ENCODE measurements around the gene NAALADL1. TPM values are rescaled to one million over a fixed set of nuclear protein-coding genes. Genes with fewer than 3 reads are reported as not detected.

The NAALADL1 gene
- total and polyA plus RNA-seq, 2 donors: 5.1 to 9.0 TPM

DNA sequence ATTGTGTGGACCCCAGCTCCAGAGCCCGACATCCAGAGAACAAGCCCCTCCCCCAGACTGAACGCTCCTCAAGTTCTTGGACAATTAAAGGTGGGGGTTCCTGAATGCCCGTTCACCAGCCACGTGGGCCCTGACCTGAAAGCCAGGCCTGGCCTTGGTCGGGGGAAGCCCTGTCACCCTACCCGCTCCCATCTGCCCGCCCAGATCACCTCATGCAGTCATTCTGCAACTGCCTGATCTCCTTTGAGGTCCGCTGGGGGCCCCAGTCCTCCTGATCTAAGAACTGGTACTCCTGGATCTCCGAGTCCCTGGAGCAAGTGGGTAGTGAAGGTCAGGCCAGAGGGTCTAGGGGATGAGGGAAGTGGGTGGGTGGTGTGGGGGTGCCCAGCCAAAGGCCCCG lies 9.1 kb upstream of the NAALADL1 start:
- 97% methylated on average over 10 of the region's 10 CpGs for WGBS
- Histone ChIP-seq H3K4me3 (ENCODE audit: low read length in 2 of 2) (no peak overlapping the region), H3K36me3 (ENCODE audit: control insufficient read depth in 2 of 2, insufficient read depth in 2 of 2, low read length in 1 of 2) (no peaks in the 10 kb centered on the region), H3K4me1 (ENCODE audit: control insufficient read depth in 2 of 2, insufficient read depth in 2 of 2, low read length in 2 of 2) (peaks cover 0 to 2% of the 10 kb centered on the region in 2 donors), H3K9me3 (ENCODE audit: control insufficient read depth in 2 of 2, insufficient read depth in 1 of 2, low read length in 1 of 2) (no peaks in the 10 kb centered on the region), H3K27me3 (ENCODE audit: control insufficient read depth in 2 of 2, insufficient read depth in 1 of 2, low read length in 1 of 2) (no peaks in the 10 kb centered on the region), H3K27ac (ENCODE audit: low read depth in 1 of 2, low read length in 1 of 2) (no peak overlapping the region)
- DNase-seq (ENCODE audit: low read depth in 6 of 9, low spot score in 9 of 9): no peak

DNA sequence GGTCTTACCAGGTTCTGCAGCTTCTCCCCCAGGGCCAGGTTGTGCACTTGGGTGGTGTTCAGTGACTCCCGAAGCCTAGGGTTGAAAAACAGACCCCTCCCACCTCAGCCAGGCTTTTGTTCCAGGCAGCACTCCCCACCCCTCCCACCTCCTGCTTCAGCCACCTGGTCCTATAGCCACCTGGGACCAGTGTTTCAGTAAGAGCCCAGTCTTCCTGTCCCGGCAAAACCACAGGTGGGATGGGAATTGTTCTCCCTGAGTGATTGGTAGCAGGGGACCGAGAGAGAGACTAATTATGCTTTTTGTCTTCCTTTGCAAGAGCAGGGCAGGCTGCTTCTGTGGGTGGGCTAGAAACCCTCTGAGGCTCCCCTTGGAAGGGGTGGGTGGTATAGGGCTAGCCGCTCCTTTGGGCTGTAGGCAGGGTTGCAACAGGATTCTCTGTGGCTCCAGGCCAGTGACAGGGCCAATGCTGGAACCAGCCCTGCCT lies 8.5 kb upstream of the NAALADL1 start:
- no peak for DNase-seq (ENCODE audit: low read depth in 6 of 9, low spot score in 9 of 9)
- H3K4me3 ChIP-seq (ENCODE audit: low read length in 2 of 2): no peak overlapping the region
- H3K9me3 ChIP-seq (ENCODE audit: control insufficient read depth in 2 of 2, insufficient read depth in 1 of 2, low read length in 1 of 2): no peaks in the 10 kb centered on the region
- H3K4me1 ChIP-seq (ENCODE audit: control insufficient read depth in 2 of 2, insufficient read depth in 2 of 2, low read length in 2 of 2): peaks cover 0 to 2% of the 10 kb centered on the region in 2 donors
- no peaks in the 10 kb centered on the region for H3K36me3 ChIP-seq (ENCODE audit: control insufficient read depth in 2 of 2, insufficient read depth in 2 of 2, low read length in 1 of 2)
- 93% methylated on average over 4 of the region's 4 CpGs for WGBS
- no peaks in the 10 kb centered on the region for H3K27me3 ChIP-seq (ENCODE audit: control insufficient read depth in 2 of 2, insufficient read depth in 1 of 2, low read length in 1 of 2)
- H3K27ac ChIP-seq (ENCODE audit: low read depth in 1 of 2, low read length in 1 of 2): no peak overlapping the region

DNA sequence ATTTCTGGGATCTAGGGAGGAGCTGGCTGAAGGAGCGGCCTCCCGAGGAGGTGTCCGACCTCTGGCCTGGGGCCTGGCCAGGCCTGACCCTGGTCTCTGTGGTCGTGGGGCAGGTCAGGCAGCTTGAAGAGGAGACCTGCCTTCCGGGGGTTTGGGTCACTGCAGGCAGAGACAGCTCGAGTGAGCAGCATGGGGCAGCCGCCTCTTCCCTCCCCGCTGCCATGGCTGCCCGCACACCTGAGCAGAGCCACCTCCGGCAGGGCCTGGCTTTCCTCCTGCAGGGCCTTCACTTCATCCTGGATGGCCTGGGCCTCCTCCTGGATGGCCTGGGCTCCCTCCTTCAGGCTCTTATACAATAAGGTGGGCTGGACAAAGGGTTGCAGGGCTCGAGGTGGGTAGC lies 8.0 kb upstream of the NAALADL1 start:
- Histone ChIP-seq H3K27ac (ENCODE audit: low read depth in 1 of 2, low read length in 1 of 2) (no peak overlapping the region), H3K36me3 (ENCODE audit: control insufficient read depth in 2 of 2, insufficient read depth in 2 of 2, low read length in 1 of 2) (no peaks in the 10 kb centered on the region), H3K4me1 (ENCODE audit: control insufficient read depth in 2 of 2, insufficient read depth in 2 of 2, low read length in 2 of 2) (peaks cover 0 to 2% of the 10 kb centered on the region in 2 donors), H3K4me3 (ENCODE audit: low read length in 2 of 2) (no peak overlapping the region), H3K9me3 (ENCODE audit: control insufficient read depth in 2 of 2, insufficient read depth in 1 of 2, low read length in 1 of 2) (no peaks in the 10 kb centered on the region), H3K27me3 (ENCODE audit: control insufficient read depth in 2 of 2, insufficient read depth in 1 of 2, low read length in 1 of 2) (no peaks in the 10 kb centered on the region)
- 95% methylated on average over 11 of the region's 11 CpGs for WGBS
- no peak for DNase-seq (ENCODE audit: low read depth in 6 of 9, low spot score in 9 of 9)

DNA sequence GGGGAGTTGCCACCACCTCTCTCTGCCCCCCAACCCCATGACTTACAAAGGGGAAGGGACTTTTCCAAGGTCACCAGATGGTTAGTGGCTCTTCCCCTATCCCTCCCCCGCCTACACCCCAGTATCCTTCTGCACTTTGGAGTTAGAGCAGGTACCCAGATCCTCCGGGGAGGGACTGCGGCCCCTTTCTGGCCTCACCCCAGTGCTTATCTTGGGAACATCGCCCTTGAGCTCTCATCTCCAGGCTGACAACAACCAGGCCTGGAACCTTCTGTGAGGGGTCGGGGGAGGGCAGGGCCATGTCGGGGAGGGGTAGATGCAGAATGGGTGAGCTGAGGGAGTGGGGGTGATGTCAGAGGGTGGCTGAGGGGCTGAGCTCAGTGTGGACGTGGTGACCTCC lies 7.5 kb upstream of the NAALADL1 start:
- no peak overlapping the region for H3K4me3 ChIP-seq (ENCODE audit: low read length in 2 of 2)
- H3K9me3 ChIP-seq (ENCODE audit: control insufficient read depth in 2 of 2, insufficient read depth in 1 of 2, low read length in 1 of 2): no peaks in the 10 kb centered on the region
- H3K27ac ChIP-seq (ENCODE audit: low read depth in 1 of 2, low read length in 1 of 2): no peak overlapping the region
- no peaks in the 10 kb centered on the region for H3K27me3 ChIP-seq (ENCODE audit: control insufficient read depth in 2 of 2, insufficient read depth in 1 of 2, low read length in 1 of 2)
- no peaks in the 10 kb centered on the region for H3K36me3 ChIP-seq (ENCODE audit: control insufficient read depth in 2 of 2, insufficient read depth in 2 of 2, low read length in 1 of 2)
- H3K4me1 ChIP-seq (ENCODE audit: control insufficient read depth in 2 of 2, insufficient read depth in 2 of 2, low read length in 2 of 2): peaks cover 0 to 5% of the 10 kb centered on the region in 2 donors
- no peak for DNase-seq (ENCODE audit: low read depth in 6 of 9, low spot score in 9 of 9)
- 98% methylated on average over 7 of the region's 7 CpGs for WGBS

DNA sequence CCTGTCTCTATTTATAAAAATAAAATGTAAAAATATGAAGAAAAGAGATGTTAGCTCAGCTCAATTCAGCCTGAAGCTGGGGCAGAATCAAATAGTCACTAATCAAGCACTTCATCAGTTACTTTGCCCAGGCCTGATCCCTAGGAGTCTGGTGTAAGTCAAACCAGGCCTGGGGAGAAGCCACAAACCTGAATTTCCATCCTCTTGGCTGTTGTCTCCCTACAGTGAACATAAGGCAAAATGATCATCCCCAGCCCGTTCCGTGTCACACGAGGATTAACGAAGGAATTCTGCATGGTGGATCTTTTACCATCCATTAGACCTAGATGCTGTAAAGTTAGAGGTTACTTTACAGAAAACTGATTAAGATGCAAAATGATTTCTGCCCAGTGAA lies 6.5 kb upstream of the NAALADL1 start:
- no peaks in the 10 kb centered on the region for H3K36me3 ChIP-seq (ENCODE audit: control insufficient read depth in 2 of 2, insufficient read depth in 2 of 2, low read length in 1 of 2)
- H3K9me3 ChIP-seq (ENCODE audit: control insufficient read depth in 2 of 2, insufficient read depth in 1 of 2, low read length in 1 of 2): no peaks in the 10 kb centered on the region
- 96% methylated on average over 4 of the region's 4 CpGs for WGBS
- no peaks in the 10 kb centered on the region for H3K27me3 ChIP-seq (ENCODE audit: control insufficient read depth in 2 of 2, insufficient read depth in 1 of 2, low read length in 1 of 2)
- H3K4me3 ChIP-seq (ENCODE audit: low read length in 2 of 2): no peak overlapping the region
- H3K4me1 ChIP-seq (ENCODE audit: control insufficient read depth in 2 of 2, insufficient read depth in 2 of 2, low read length in 2 of 2): peaks cover 0 to 14% of the 10 kb centered on the region in 2 donors
- no peak overlapping the region for H3K27ac ChIP-seq (ENCODE audit: low read depth in 1 of 2, low read length in 1 of 2)
- DNase-seq (ENCODE audit: low read depth in 6 of 9, low spot score in 9 of 9): no peak

DNA sequence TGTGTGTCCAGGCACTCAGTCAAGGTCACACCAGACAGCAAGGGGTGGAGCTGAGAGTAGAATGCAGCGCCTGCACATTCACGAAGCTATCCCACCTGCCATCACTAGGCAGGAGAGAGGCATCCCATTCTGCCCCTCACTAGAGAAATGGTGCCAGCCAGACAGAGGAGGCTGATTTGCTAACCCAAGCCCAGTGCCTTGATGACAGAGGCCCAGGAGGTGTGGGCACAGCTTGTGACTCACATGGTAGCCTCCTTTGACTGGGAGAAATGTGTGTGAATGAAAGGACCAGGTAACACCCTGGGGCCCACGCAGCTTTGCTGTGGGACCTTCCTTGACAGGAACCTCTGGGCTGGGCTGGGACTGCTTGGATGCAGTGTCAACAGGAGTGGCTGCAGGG lies 5.2 kb upstream of the NAALADL1 start:
- Histone ChIP-seq H3K36me3 (ENCODE audit: control insufficient read depth in 2 of 2, insufficient read depth in 2 of 2, low read length in 1 of 2) (no peaks in the 10 kb centered on the region), H3K4me3 (ENCODE audit: low read length in 2 of 2) (no peak overlapping the region), H3K9me3 (ENCODE audit: control insufficient read depth in 2 of 2, insufficient read depth in 1 of 2, low read length in 1 of 2) (no peaks in the 10 kb centered on the region), H3K27ac (ENCODE audit: low read depth in 1 of 2, low read length in 1 of 2) (no peak overlapping the region), H3K27me3 (ENCODE audit: control insufficient read depth in 2 of 2, insufficient read depth in 1 of 2, low read length in 1 of 2) (no peaks in the 10 kb centered on the region), H3K4me1 (ENCODE audit: control insufficient read depth in 2 of 2, insufficient read depth in 2 of 2, low read length in 2 of 2) (peaks cover 0 to 14% of the 10 kb centered on the region in 2 donors)
- 97% methylated on average over 3 of the region's 3 CpGs for WGBS
- DNase-seq (ENCODE audit: low read depth in 6 of 9, low spot score in 9 of 9): no peak

DNA sequence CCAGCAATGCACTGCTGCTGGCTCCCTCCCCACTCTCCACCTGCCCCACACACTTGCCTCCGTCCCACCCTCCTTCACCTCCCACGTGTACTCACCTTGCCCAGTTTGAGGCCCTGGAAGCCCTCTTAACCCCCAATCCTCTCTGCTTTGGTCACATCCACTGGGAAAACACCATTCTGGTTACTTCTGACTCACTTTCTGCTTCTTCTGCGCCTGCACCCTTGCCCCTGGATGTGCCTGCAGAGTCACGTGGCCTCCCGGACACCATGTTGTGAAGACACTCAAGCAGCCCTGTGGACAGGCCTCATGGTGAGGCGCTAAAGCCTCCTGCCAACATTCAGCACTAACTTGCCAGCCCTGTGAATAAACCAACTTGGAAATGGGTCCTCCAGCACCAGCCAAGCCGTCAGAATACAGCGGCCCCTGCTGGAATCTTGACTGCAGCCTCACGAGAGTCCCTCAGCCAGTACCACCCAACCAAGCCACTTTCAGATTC lies 2.6 kb upstream of the NAALADL1 start:
- Histone ChIP-seq H3K27ac (ENCODE audit: low read depth in 1 of 2, low read length in 1 of 2) (no peak overlapping the region), H3K27me3 (ENCODE audit: control insufficient read depth in 2 of 2, insufficient read depth in 1 of 2, low read length in 1 of 2) (no peaks in the 10 kb centered on the region), H3K4me1 (ENCODE audit: control insufficient read depth in 2 of 2, insufficient read depth in 2 of 2, low read length in 2 of 2) (peaks cover 0 to 12% of the 10 kb centered on the region in 2 donors), H3K36me3 (ENCODE audit: control insufficient read depth in 2 of 2, insufficient read depth in 2 of 2, low read length in 1 of 2) (no peaks in the 10 kb centered on the region), H3K4me3 (ENCODE audit: low read length in 2 of 2) (no peak overlapping the region), H3K9me3 (ENCODE audit: control insufficient read depth in 2 of 2, insufficient read depth in 1 of 2, low read length in 1 of 2) (no peaks in the 10 kb centered on the region)
- WGBS: 93% methylated on average over 9 of the region's 9 CpGs
- DNase-seq (ENCODE audit: low read depth in 6 of 9, low spot score in 9 of 9): peak in 1 of 9 donors; percentile 37

DNA sequence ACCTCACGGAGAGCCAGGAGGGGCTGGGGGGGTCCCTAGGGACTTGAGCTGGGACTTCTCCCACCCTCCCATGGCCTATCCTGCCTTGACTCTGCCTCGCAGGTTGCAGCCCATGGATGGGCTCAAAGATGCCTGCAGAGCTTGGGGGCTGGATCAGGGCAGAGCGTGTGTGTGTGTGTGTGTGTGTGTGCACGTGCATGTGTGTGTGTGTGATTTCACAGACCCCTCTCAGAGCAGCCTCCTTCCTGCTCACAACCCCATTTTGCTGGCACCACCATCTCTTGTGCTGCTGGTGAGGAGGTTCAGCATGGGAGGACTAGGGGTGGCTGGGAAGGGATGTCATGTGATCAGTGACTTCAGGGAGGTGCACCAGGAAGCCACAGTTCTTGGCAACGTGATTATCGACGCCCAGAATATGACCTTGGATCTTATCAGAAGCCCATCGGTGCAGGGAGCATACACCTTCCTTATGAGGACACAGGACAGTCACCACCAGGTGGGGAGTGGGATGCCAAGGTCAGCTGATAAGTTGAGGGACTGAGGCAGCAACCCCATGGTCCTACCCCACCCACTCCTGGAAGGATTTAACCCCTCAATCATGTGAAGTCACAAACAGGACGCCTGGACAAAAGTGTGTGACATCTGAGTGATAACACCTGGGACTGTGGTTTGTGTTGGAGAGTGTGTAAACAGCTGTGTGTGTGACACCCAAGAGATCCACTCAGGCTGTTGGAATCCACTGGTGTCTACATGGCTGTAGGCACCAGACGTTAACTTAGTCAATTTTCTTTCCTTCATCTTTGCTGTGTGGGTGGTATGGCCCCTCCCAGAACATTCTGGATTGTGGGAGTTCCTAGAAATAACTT lies 1.8 kb upstream of the NAALADL1 start:
- Histone ChIP-seq H3K4me1 (ENCODE audit: control insufficient read depth in 2 of 2, insufficient read depth in 2 of 2, low read length in 2 of 2) (peaks cover 0 to 12% of the 10 kb centered on the region in 2 donors), H3K27ac (ENCODE audit: low read depth in 1 of 2, low read length in 1 of 2) (no peak overlapping the region), H3K27me3 (ENCODE audit: control insufficient read depth in 2 of 2, insufficient read depth in 1 of 2, low read length in 1 of 2) (no peaks in the 10 kb centered on the region), H3K9me3 (ENCODE audit: control insufficient read depth in 2 of 2, insufficient read depth in 1 of 2, low read length in 1 of 2) (no peaks in the 10 kb centered on the region), H3K36me3 (ENCODE audit: control insufficient read depth in 2 of 2, insufficient read depth in 2 of 2, low read length in 1 of 2) (no peaks in the 10 kb centered on the region), H3K4me3 (ENCODE audit: low read length in 2 of 2) (no peak overlapping the region)
- 70% methylated on average over 10 of the region's 10 CpGs for WGBS
- peak in 1 of 9 donors; percentile 7 for DNase-seq (ENCODE audit: low read depth in 6 of 9, low spot score in 9 of 9)

DNA sequence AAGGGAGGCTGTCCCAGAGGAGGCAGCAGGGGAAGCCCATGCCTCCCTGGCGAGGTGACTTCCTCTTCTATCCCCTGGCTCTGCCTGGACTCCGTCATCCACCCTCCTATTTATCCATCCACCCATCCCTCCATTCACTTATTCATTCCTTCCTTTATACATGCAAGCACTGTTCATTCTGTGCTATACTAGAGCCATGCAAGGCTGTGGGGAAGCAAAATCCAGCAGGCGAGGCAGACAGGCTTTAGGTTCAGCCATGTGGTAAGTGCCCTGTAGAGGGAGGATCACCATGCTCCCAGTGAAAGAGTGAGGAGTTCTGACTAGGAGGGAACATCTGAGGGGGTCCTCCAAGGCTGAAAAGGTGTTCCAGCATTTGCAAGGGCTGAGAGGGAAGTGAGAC lies 1.2 kb upstream of the NAALADL1 start:
- Histone ChIP-seq H3K27me3 (ENCODE audit: control insufficient read depth in 2 of 2, insufficient read depth in 1 of 2, low read length in 1 of 2) (no peaks in the 10 kb centered on the region), H3K36me3 (ENCODE audit: control insufficient read depth in 2 of 2, insufficient read depth in 2 of 2, low read length in 1 of 2) (no peaks in the 10 kb centered on the region), H3K9me3 (ENCODE audit: control insufficient read depth in 2 of 2, insufficient read depth in 1 of 2, low read length in 1 of 2) (no peaks in the 10 kb centered on the region), H3K4me3 (ENCODE audit: low read length in 2 of 2) (no peak overlapping the region), H3K4me1 (ENCODE audit: control insufficient read depth in 2 of 2, insufficient read depth in 2 of 2, low read length in 2 of 2) (peaks cover 0 to 15% of the 10 kb centered on the region in 2 donors), H3K27ac (ENCODE audit: low read depth in 1 of 2, low read length in 1 of 2) (no peak overlapping the region)
- WGBS: 79% methylated on average over 3 of the region's 3 CpGs
- DNase-seq (ENCODE audit: low read depth in 6 of 9, low spot score in 9 of 9): no peak
